ENCODE data around the gene ZBTB16. TPM values are rescaled to one million over a fixed set of nuclear protein-coding genes. Genes with fewer than 3 reads are reported as not detected.

Gene ZBTB16
- total and polyA plus RNA-seq, 2 experiments from 2014 or later: 0.29 to 1.4 TPM

- TF ChIP-seq ZNF462 (CRISPR knock-in tag; IDR thresholded peaks at IDR 0.05) (no peak), ZNF114 (CRISPR knock-in tag; IDR thresholded peaks at IDR 0.05) (no peak), JUNB (IDR thresholded peaks at IDR 0.05; ENCODE audit: unreplicated experiment) (no peak), ETS1 (IDR thresholded peaks at IDR 0.05) (no peak), EZH2 (IDR thresholded peaks at IDR 0.05; ENCODE audit: low read depth, unreplicated experiment) (no peak), CTCF (conservative IDR thresholded peaks at IDR 0.05; ENCODE audit: low read depth in 2 of 2) (no peak), EZH2phosphoT487 (IDR thresholded peaks at IDR 0.05; ENCODE audit: unreplicated experiment) (no peak)
Measured at GRCh38 chr11:114158886-114159285, 99.4 kb downstream of the ZBTB16 start (continued).

Measured in GM23338 (cell line).